Colonic mucosa (tissue), 4 donors: ENCODE measurements around the gene LGALS3BP. TPM values are rescaled to one million over a fixed set of nuclear protein-coding genes. Genes with fewer than 3 reads are reported as not detected.

ENCODE experiments used
- DNase-seq: peaks from one replicate; pipeline ENCODE4 v3.0.0-alpha.2; 2020
- H3K27ac ChIP-seq: fragments of 200-600 bp; one replicate; pipeline ENCODE4 v1.8.0; 2021
- H3K27me3 ChIP-seq: fragments of 200-600 bp; one replicate; pipeline ENCODE4 v1.8.0; 2021
- H3K36me3 ChIP-seq: fragments of 200-600 bp; one replicate; pipeline ENCODE4 v1.8.0; 2021
- H3K4me1 ChIP-seq: fragments of 200-600 bp; one replicate; pipeline ENCODE4 v1.8.0; 2021; ENCODE audit warnings: mild to moderate bottlenecking
- H3K4me3 ChIP-seq: fragments of 200-600 bp; one replicate; pipeline ENCODE4 v1.8.0; 2021
- H3K9ac ChIP-seq, 2 donors: one replicate each; pipeline ENCODE4 v1.7.0; 2013; ENCODE audit warnings: control low read depth in 2 of 2, low read depth in 2 of 2, low read length in 2 of 2
- H3K9me3 ChIP-seq: fragments of 200-600 bp; one replicate; pipeline ENCODE4 v1.8.0; 2021
- CTCF ChIP-seq: fragments of 200-600 bp; IDR thresholded peaks from one replicate; pipeline ENCODE4 v1.8.0; 2022; ENCODE audit warnings: antibody characterized with exemption, mild to moderate bottlenecking
- intact Hi-C: fragments of 100-400 bp; cut with DNase I; formaldehyde crosslinking; loops from one replicate; pipeline ENCODE4 v1.14.1; 2022
- total RNA-seq, 2 donors: library from RNA; stranded (reverse); fragmentation: NEBNext Ultra II Directional in 1 of 2; extraction: Animal tissue kit (Norgen Biotek cat#: 25700) in 1 of 2; gene quantifications; one replicate each; pipeline ENCODE4 v1.2.1, GENCODE V29; 2021
- donor health status: healthy.
- donor health status: DM: no; HTN: no; CAD: no.
- donor health status: DM: no; HTN: no; CAD: no.

The LGALS3BP gene
- total RNA-seq, 2 donors from 2014 or later, result 635 to 674 TPM

- Histone ChIP-seq H3K9me3 (no peaks in the 10 kb centered on the region), H3K4me3 (no peak overlapping the region), H3K9ac (no peak overlapping the region), H3K36me3 (no peaks in the 10 kb centered on the region), H3K4me1 (no peaks in the 10 kb centered on the region), H3K27ac (no peak overlapping the region), H3K27me3 (no peaks in the 10 kb centered on the region)
- intact Hi-C loops, result no loop called here
- TF ChIP-seq CTCF, result no peak
- DNase-seq, result no peak
Measured at GRCh38 chr17:78954684-78955083, 25.0 kb downstream of the LGALS3BP start.

DNA sequence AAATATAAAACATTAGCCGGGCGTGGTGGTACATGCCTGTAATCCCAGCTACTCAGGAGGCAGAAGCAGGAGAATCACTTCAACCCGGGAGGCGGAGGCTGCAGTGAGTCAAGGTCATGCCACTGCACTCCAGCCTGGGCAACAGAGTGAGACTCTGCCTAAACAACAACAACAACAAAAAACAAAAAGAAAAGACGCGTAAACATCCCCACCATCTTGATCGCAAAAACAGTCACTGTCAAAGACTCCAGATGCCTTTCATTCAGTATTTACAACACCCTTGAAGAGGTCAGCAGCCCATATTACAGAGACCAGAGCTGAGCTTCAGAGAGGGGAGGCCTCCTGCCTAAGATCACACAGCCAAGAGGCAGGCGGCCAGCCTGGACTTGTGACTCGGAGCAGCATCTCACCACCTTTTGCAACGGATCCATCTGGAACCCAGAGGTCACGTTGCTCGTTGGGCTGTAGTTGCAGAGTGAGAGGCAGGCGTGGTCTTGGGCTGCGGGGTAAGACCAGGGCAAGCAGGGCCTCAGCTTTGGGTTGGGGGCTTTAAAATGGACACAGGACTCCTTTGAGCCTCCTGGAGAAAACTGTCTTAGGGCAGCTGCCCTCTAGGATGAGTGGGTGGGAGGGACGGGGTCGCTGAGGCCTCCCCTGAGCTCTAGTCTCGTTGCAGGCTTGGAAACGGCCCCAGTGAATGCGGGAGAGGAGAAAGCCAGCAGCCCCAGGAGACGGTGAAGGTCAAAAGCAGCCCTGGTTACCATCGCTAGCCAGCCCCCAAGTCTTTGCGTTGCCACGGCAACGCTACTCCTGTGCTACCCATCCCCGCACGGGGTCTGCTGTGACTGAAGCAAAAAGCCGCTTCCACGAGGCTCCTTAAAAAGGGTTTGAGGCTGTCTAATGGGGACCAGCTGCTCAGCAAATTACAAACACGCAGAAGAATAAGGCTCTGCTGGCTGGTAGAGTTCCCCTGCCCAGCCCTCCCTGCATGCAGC lies 26.1 kb downstream of the LGALS3BP start:
- H3K9ac ChIP-seq, result no peak overlapping the region
- no peaks in the 10 kb centered on the region for H3K36me3 ChIP-seq
- no peak overlapping the region for H3K4me3 ChIP-seq
- DNase-seq, result no peak
- no peaks in the 10 kb centered on the region for H3K27me3 ChIP-seq
- H3K4me1 ChIP-seq, result no peaks in the 10 kb centered on the region
- H3K9me3 ChIP-seq, result no peaks in the 10 kb centered on the region
- intact Hi-C loops, result no loop called here
- no peak for TF ChIP-seq CTCF
- no peak overlapping the region for H3K27ac ChIP-seq

- Histone ChIP-seq H3K9ac (peak overlapping the region; percentile 21 to 24), H3K36me3 (no peaks in the 10 kb centered on the region), H3K4me3 (no peak overlapping the region), H3K27ac (no peak overlapping the region), H3K9me3 (no peaks in the 10 kb centered on the region), H3K4me1 (no peaks in the 10 kb centered on the region), H3K27me3 (no peaks in the 10 kb centered on the region)
- intact Hi-C loops, result no loop called here
- no peak for TF ChIP-seq CTCF
- no peak for DNase-seq
Measured at GRCh38 chr17:78952706-78953105, 27.0 kb downstream of the LGALS3BP start.

- Histone ChIP-seq H3K4me1 (peaks cover 2% of the 10 kb centered on the region), H3K9me3 (no peaks in the 10 kb centered on the region), H3K36me3 (no peaks in the 10 kb centered on the region), H3K4me3 (no peak overlapping the region), H3K27ac (no peak overlapping the region), H3K27me3 (no peaks in the 10 kb centered on the region), H3K9ac (peak overlapping the region in 1 of 2 donors; percentile 21)
- intact Hi-C loops, result no loop called here
- no peak for TF ChIP-seq CTCF
- no peak for DNase-seq
Measured at GRCh38 chr17:78951967-78952551, 27.7 kb downstream of the LGALS3BP start.

DNA sequence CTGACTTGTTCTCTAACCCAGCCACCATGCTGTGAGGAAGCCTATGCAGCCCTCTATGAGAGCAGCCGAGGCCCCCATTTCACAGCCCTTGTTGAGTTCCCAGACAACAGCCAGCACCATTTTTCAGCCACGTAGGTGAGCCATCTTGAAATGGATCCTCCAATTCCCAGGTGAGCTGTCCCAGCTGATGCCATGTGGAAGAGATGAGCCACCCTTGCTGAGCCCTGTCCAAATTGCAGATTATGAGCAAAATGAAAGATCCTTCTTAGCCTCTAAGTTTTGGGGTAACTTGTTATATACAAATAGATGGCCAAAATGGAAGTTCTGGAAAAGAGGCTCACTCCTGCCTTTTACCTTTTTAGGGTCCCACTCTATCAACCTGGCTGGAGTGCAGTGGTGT lies 28.9 kb downstream of the LGALS3BP start:
- intact Hi-C loops, result no loop called here
- Histone ChIP-seq H3K27ac (no peak overlapping the region), H3K4me3 (no peak overlapping the region), H3K36me3 (no peaks in the 10 kb centered on the region), H3K9ac (no peak overlapping the region), H3K9me3 (no peaks in the 10 kb centered on the region), H3K27me3 (no peaks in the 10 kb centered on the region), H3K4me1 (peaks cover 3% of the 10 kb centered on the region)
- no peak for DNase-seq
- TF ChIP-seq CTCF, result no peak
